Activated CD4-positive, alpha-beta T cell treated with anti-CD3 and anti-CD28 coated beads, Interleukin-2, amount 10 ng/mL, durations not matched to agents 7 days and 5 days (primary cell): ENCODE data around the gene ERI3. TPM values are rescaled to one million over a fixed set of nuclear protein-coding genes. Genes with fewer than 3 reads are reported as not detected.

ENCODE experiments used
- CTCF ChIA-PET: fragments of 350-600 bp; sonication (Branson Sonifier 250); formaldehyde crosslinking; loops from one replicate; lab custom pipeline; 2021; ENCODE audit warnings: antibody characterized with exemption; lab: Charles Lee
- POLR2A ChIA-PET: fragments of 350-600 bp; sonication (Branson Sonifier 250); formaldehyde crosslinking; loops from one replicate; lab custom pipeline; 2021; ENCODE audit warnings: antibody characterized with exemption; lab: Charles Lee
- DNase-seq: peaks from one replicate; pipeline ENCODE4 v3.0.0-alpha.2; 2020
- H3K27ac Mint-ChIP-seq: one replicate; pipeline ENCODE4 v1.8.0; 2021; ENCODE audit warnings: mild to moderate bottlenecking, moderate library complexity, mixed read lengths
- H3K27me3 Mint-ChIP-seq: one replicate; pipeline ENCODE4 v1.8.0; 2021; ENCODE audit warnings: mixed read lengths
- H3K36me3 Mint-ChIP-seq: one replicate; pipeline ENCODE4 v1.8.0; 2021; ENCODE audit warnings: low read depth, mixed read lengths
- H3K4me1 Mint-ChIP-seq: one replicate; pipeline ENCODE4 v1.8.0; 2021; ENCODE audit warnings: mixed read lengths
- H3K4me3 Mint-ChIP-seq: one replicate; pipeline ENCODE4 v1.8.0; 2021; ENCODE audit warnings: mild to moderate bottlenecking, moderate library complexity, mixed read lengths
- H3K9me3 Mint-ChIP-seq: one replicate; pipeline ENCODE4 v1.8.0; 2021; ENCODE audit warnings: mixed read lengths
- total RNA-seq, 2 experiments: library from RNA; stranded (reverse); gene quantifications; one replicate each; pipeline ENCODE4 v1.2.3, GENCODE V29; 2021

Gene ERI3
- total RNA-seq, 2 experiments from 2014 or later = 27.8 to 29.2 TPM

DNA sequence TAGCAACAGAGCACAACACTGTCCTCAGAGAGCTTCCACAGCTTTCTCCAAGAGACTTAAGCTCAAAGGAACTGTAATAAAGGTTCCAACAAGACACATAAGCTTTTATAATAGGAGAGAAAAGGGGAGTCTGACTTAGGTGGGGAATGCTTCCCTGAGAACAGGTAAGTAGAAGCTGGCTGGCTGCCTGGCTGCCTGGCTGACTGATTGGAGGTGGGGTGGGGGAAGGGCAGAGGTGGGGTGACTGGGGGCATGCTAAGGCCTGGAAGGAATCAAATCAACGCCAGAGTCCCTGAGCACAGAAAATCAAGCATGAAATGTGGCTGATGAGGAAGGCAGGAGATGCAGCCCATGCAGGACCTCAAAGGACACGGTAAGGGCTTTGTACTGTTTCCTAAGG is 96.0 kb downstream of the ERI3 start:
- no peak for DNase-seq

DNA sequence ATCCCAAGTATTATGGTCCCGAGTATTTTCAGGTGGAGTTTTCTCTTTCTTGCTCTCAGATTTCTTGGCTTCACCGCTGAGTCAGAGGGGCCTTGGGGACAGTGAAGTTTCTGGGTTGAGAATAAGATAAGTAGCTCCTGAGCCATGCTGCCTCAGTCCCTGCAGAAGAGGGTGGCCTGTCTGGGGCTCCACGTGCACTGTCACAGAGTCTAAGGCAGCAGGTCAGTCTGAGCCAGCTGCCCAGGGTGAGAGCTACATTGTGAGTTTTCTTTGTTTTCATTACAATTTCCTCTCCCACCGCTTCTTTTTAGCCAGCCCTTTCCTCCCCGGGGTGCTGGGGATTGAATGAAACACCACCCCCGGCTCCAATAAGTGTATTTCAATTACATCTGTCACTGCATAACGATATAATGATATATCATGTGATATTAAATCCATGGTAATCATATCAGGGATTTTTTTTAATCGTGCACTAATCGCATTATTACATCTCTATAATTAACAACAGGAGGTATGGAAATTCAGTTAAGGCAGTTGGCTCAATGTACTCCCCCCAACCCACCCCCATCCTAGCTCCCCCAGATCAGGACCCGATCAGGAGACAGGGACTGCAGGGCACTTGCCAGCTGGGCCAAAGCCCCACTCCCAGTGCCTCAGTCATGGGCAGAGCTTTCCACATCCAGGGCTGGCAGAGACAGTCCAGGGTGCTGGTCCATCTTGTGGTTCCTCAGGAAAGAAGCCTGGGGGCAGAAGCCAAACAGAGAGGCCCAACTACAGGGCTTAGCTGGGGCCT is 98.1 kb downstream of the ERI3 start:
- Mint-ChIP-seq H3K9me3 (no peaks in the 10 kb centered on the region), H3K4me3 (no peak overlapping the region), H3K4me1 (peaks cover 8% of the 10 kb centered on the region), H3K36me3 (no peaks in the 10 kb centered on the region), H3K27me3 (no peaks in the 10 kb centered on the region), H3K27ac (no peak overlapping the region)
- ChIA-PET CTCF (no interaction called here), POLR2A (no interaction called here)
- no peak for DNase-seq

More for the DNA sequence above, 96.0 kb downstream of the ERI3 start:
- Mint-ChIP-seq H3K4me3 (no peak overlapping the region), H3K9me3 (no peaks in the 10 kb centered on the region), H3K27ac (no peak overlapping the region), H3K27me3 (no peaks in the 10 kb centered on the region), H3K4me1 (peaks cover 16% of the 10 kb centered on the region), H3K36me3 (no peaks in the 10 kb centered on the region)
- ChIA-PET CTCF (no interaction called here), POLR2A (no interaction called here)

DNA sequence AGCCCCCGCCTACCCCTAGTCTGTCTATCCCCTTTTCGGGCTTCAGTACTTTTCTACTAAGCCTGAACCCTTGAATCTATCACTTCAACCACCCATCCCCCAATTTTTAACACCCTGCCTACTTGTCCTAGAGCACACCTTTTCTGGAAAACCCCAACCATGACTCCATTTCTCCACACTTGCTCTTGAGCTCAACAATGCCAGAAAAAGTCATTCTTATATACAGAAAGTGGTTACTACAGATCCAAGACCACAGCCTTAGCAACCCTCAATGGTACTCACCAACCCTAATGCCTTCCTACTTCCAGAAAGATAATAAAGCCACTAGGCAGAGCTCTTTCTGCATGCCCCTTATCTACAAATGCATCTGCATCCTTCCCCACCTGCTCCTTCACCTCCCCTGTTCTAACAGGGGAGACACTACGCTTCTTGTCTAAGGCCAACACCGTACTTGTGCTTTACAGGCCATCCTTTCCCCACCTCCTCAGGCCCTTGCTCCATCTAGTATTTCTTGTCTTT is 100.6 kb downstream of the ERI3 start:
- no peak for DNase-seq
- Mint-ChIP-seq H3K4me3 (no peak overlapping the region), H3K9me3 (no peaks in the 10 kb centered on the region), H3K36me3 (no peaks in the 10 kb centered on the region), H3K27me3 (no peaks in the 10 kb centered on the region), H3K4me1 (no peaks in the 10 kb centered on the region), H3K27ac (no peak overlapping the region)
- ChIA-PET POLR2A (no interaction called here), CTCF (interaction anchor here (0.6 to 1.9 kb wide), 2 partner anchors 9 to 62 kb away, joined by 3 to 4 read pairs; no protein-coding TSS in a partner anchor)

DNA sequence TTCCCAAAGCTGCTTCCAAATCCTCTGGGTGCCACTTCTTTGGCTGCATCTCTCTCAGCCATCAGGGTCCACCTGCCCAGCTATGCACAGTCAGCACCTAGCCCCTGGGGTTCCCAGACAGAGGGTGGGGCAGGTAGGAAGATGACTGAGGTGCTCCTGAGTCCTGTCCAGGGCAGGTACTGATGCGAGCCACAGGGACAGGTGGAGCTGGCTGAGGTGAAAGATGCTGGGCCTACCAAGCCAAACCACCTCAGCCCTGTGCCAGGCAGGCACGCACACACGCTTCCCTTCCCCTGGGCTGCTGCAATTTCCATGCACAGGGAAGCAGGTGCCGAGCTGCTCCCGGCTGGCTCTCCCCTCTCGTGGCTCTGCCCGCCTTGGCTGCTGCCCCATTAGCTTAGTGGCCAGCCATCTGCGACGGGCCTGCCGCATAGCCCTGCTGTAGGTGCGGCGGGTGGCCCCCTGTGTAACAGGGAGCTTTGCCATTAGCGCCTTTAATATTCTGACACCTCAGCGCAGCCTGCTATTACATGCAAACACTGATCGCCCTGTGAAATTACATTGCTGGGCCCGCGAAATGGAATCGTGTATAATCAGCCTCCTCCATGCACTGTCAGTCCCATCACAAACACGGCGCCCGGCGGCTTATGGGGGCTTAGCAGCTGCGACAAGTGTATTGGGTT is 102.9 kb downstream of the ERI3 start:
- Mint-ChIP-seq H3K27ac (no peak overlapping the region), H3K9me3 (no peaks in the 10 kb centered on the region), H3K27me3 (no peaks in the 10 kb centered on the region), H3K36me3 (no peaks in the 10 kb centered on the region), H3K4me3 (no peak overlapping the region), H3K4me1 (no peaks in the 10 kb centered on the region)
- POLR2A ChIA-PET = no interaction called here
- DNase-seq = no peak
- CTCF ChIA-PET = interaction anchor here (1.5 to 1.9 kb wide), 3 partner anchors 12 to 38 kb away, joined by 3 to 4 read pairs (median 3); no protein-coding TSS in a partner anchor

DNA sequence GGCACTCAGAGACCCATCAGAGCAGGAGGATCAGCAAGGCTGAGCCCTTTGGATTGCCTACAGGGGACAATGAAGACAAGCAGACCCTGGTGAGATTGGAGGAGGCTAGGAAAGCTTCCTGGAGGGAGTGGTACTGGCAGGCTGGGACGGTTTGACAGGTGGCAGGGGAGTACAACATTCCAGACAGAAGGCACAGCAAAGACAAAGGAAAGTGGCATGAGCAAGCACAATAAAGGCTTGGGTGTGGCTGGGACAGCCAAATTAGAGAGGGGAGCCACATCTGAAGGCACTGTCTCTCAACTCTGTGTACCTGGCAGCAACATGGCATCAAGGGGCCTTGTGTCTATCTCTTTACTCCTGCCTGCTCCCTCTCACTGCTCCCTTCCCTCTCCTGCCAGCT is 103.6 kb downstream of the ERI3 start:
- Mint-ChIP-seq H3K4me3 (no peak overlapping the region), H3K27ac (no peak overlapping the region), H3K9me3 (no peaks in the 10 kb centered on the region), H3K27me3 (no peaks in the 10 kb centered on the region), H3K36me3 (no peaks in the 10 kb centered on the region), H3K4me1 (no peaks in the 10 kb centered on the region)
- POLR2A ChIA-PET = no interaction called here
- DNase-seq = no peak
- CTCF ChIA-PET = interaction anchor here (1.5 kb wide), 2 partner anchors 14 to 39 kb away, joined by 3 read pairs; no protein-coding TSS in a partner anchor

DNA sequence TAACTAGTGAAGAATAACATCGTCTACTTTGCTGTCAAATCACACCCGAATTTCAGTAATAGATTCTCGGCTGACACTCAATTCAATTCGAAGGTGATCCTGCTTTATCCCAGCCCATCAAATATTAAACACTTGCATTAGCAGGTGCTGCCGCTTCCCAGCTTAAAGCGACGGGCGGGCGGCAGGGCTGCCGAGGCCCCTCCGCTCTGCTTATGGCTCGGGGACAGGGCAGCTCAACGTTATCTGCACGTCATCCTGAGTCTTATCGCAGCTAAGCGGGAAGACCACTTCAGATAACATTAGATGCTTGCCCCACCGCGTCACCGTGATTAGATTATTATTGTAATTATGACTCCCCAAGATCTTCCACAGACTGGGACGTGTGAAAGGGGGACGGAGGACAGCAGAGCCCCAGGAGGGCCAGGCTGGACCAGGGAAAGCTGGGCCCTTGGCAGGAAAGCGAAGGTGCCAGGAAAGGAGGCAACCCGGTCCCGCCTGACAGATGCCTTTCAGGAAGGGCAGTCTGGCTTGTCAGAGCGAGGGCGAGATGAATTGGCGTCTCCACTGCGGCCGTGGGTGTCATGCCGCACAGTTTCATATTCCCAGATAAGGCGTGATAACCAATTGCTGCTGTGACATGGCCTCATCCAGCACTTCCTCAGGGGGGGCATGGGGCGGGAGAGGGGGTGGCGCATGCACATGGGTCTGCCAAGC is 104.8 kb downstream of the ERI3 start:
- Mint-ChIP-seq H3K27me3 (no peaks in the 10 kb centered on the region), H3K4me1 (no peaks in the 10 kb centered on the region), H3K27ac (no peak overlapping the region), H3K9me3 (no peaks in the 10 kb centered on the region), H3K36me3 (no peaks in the 10 kb centered on the region), H3K4me3 (no peak overlapping the region)
- POLR2A ChIA-PET = no interaction called here
- CTCF ChIA-PET = no interaction called here
- no peak for DNase-seq

DNA sequence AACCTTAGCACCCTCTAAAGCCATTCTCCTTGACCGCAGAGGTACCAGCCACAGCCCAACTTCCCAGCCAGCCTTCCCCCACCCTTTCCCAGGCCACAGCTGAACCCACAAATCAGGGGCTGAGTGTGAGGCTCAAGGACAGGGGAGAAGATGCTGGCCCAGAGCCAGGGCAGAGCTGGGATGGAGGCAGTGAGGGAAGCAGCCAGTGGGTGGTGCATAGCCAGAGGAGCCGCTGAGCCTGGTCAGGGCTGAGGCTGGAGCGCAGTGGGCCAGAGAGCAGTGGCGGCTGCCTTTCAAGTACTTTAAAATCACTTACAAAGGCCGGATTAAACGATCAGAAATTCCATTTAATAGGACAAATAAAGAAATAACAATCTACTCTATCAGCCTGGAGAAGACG is 105.5 kb downstream of the ERI3 start:
- H3K27me3 Mint-ChIP-seq = no peaks in the 10 kb centered on the region
- H3K9me3 Mint-ChIP-seq = no peaks in the 10 kb centered on the region
- ChIA-PET POLR2A (no interaction called here), CTCF (interaction anchor here (1.0 kb wide), 1 partner anchor 9 kb away, joined by 3 read pairs; no protein-coding TSS in a partner anchor)
- no peaks in the 10 kb centered on the region for H3K4me1 Mint-ChIP-seq
- H3K27ac Mint-ChIP-seq = no peak overlapping the region
- no peak for DNase-seq
- no peak overlapping the region for H3K4me3 Mint-ChIP-seq
- H3K36me3 Mint-ChIP-seq = no peaks in the 10 kb centered on the region

DNA sequence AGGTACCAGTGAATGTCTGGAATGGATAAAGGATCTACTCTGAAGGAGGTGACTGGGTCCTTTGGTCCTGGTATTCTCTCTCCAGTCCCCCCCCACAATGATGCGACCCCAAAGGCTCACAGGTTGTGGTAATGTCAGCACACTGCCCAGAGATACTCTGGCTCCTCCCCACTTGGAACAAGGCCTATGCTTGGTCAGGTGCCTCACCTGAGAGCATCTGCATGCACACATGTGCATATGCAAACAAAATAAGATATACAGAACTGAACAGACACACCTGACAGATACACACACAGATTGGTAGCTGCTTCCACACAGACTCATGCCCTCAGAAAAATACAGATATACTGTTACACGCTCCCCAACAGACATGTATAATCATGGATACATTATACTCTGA is 108.3 kb downstream of the ERI3 start:
- Mint-ChIP-seq H3K36me3 (no peaks in the 10 kb centered on the region), H3K27me3 (no peaks in the 10 kb centered on the region), H3K27ac (no peak overlapping the region), H3K4me1 (no peaks in the 10 kb centered on the region), H3K4me3 (no peak overlapping the region), H3K9me3 (no peaks in the 10 kb centered on the region)
- ChIA-PET POLR2A (no interaction called here), CTCF (no interaction called here)
- DNase-seq = no peak

DNA sequence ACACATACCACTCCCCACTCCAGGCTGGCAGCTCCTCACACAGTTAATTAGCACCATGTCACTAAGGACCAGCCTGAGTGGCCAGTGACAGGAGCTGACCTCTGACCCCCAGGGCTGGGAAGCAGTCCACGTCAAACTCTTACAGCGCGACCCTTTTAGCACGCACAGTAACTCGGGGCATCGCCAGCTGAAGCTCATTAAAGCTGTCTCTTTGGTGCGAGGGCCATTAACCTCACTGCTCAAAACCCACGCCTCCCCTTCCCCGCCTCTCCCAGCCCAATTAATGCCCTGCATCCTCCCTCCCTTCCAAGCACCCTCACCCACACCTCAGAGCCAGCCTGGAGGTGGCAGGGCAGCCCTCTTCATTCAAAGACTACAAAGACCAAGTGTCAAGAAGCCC is 110.1 kb downstream of the ERI3 start:
- DNase-seq = no peak
- no peak overlapping the region for H3K4me3 Mint-ChIP-seq
- ChIA-PET CTCF (interaction anchor here (0.6 kb wide), 1 partner anchor 91 kb away, joined by 4 read pairs; no protein-coding TSS in a partner anchor), POLR2A (no interaction called here)
- H3K4me1 Mint-ChIP-seq = no peaks in the 10 kb centered on the region
- H3K27me3 Mint-ChIP-seq = no peaks in the 10 kb centered on the region
- no peak overlapping the region for H3K27ac Mint-ChIP-seq
- no peaks in the 10 kb centered on the region for H3K36me3 Mint-ChIP-seq
- no peaks in the 10 kb centered on the region for H3K9me3 Mint-ChIP-seq

DNA sequence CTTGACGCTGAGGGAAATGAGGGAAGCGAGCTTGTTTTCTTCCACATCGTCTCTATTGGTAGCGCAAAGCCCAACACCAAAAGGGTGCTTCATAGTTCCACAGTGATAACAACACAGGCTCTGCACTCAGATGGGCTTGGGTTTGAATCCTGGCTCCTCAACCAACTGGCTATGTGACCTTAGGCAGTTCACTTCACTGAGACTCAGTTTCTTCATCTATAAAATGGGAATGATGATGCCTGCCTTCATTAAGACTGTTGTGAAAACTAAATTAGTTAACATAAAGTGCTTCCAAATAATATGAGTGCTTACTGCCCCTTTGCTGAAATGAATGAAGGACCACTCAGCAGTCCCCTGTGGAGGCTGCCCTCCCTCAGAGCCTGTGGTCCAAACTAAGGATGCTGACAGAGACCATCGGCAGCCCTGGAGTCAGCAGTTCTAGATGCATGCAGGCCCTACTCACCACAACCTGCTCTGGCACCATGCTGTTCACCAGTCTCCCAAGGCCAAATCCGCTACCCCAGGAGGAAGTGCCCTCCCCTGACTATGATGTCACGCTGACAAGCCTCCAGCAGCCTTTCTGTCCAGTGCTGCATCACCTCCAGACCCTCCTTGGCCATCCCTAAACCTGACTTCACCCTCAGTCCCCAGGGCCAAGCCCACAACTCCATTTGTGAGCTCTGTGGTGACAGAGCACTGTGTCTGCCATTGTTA is 111.1 kb downstream of the ERI3 start:
- Mint-ChIP-seq H3K27ac (no peak overlapping the region), H3K36me3 (no peaks in the 10 kb centered on the region), H3K4me1 (no peaks in the 10 kb centered on the region), H3K9me3 (no peaks in the 10 kb centered on the region), H3K27me3 (no peaks in the 10 kb centered on the region), H3K4me3 (no peak overlapping the region)
- no peak for DNase-seq
- ChIA-PET CTCF (no interaction called here), POLR2A (no interaction called here)

DNA sequence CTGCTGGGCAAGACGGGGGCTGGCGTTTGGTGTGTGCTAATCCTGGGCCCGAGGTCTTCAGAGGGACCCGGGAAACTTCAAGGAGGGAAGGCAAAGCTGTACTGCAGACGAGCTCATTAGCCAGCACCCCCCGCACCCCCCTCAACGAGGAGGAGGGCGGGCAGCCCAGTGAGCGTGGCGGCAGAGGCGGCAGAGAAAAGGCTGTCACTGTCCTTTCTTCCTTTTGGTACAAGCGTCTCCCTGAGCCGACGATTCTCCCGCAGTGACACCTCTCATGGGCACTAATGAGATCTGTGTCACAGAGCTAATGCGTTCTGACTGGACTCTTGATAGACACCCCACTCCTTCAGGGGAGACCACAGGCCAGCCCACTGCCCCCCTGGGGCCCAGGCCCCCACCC is 112.3 kb downstream of the ERI3 start:
- CTCF ChIA-PET = interaction anchor here (0.6 kb wide), 1 partner anchor 254 kb away, joined by 4 read pairs; no protein-coding TSS in a partner anchor
- H3K27ac Mint-ChIP-seq = no peak overlapping the region

More for the DNA sequence above, 112.3 kb downstream of the ERI3 start:
- no peak for DNase-seq
- Mint-ChIP-seq H3K27me3 (no peaks in the 10 kb centered on the region), H3K36me3 (no peaks in the 10 kb centered on the region), H3K4me3 (no peak overlapping the region), H3K9me3 (no peaks in the 10 kb centered on the region), H3K4me1 (peaks cover 4% of the 10 kb centered on the region)
- POLR2A ChIA-PET = no interaction called here
